ENCODE data around the gene BTBD10.

BTBD10 gene

DNA sequence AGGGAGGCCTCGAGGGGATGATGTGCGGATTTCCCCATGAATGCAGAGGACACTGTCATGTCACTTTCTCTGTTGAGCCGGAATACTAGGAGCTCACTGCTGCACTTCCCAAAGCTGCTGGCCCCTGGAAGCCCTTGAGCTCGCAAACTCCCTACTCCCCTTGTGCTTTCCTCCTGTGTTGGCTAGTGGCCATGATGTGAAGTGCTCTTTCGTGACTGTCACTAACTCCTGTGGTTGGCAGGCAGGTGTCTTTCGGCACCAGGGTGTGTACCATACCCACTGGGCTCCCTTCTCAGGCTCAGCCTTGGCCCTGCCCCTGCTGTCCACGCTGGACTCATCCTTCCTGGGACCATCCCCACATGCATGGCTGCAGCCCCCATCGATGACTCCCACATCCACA lies 86.2 kb downstream of the BTBD10 start:
- DNase-seq (ENCODE audit: extremely low read depth in 1 of 2, low read depth in 1 of 2) = no peak

DNA sequence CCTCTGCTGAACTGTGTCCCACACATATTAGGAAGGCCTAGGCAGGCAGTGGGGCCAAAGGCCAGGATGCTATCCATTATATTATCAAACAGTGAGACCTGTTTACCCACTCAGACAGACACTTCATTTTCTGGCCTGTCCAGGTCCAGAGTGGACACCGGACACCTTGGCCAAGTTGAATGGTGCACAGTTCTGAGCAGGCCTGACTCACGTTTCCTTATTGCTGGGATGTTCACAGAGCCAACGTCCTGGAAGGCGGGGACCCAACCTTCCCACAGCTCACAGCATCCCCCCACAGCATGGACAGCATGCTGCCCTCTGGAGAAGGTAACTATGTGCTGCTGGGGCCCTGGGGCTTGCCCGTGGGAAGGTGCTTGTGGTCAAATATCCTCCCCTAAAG lies 86.6 kb downstream of the BTBD10 start:
- DNase-seq (ENCODE audit: extremely low read depth in 1 of 2, low read depth in 1 of 2) = no peak

DNA sequence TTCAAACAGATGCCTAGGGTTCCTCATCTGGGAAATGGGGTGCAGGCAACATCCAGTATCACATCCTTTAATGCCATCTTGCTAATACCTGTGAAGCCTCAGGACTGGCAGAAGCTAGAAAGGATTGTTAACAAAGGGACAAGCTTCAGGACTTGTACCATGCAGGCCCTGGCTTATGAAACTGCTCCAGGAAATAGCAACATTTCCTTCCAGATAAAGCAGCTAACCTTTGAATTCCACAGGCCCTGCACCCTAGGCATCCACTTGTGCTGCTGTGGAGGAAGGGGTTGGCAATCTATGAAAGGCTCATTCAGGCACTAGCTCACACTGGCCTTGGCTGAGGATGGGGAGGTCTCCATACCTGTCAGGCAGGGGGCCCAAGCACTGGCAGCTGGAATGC lies 87.2 kb downstream of the BTBD10 start:
- DNase-seq (ENCODE audit: extremely low read depth in 1 of 2, low read depth in 1 of 2) = no peak

DNA sequence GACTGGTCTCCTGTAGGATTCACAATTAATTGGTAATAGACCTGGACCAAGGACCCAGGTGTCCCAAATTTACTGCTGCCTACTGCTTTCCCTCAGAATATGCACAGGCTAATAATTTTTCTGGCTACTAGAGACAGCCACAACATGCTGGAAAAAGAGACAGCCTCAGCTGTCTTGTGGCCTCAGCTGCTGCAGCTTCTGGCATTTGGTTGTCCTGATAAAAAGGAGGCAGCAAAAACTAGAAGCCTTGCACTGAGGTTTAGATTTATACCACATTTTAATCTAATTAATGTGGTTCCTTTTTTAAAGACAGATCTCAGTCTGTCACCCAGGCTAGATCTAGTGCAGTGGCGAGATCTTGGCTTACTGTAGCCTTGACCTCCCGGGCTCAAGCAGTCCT lies 89.8 kb downstream of the BTBD10 start:
- DNase-seq (ENCODE audit: extremely low read depth in 1 of 2, low read depth in 1 of 2) = no peak

DNA sequence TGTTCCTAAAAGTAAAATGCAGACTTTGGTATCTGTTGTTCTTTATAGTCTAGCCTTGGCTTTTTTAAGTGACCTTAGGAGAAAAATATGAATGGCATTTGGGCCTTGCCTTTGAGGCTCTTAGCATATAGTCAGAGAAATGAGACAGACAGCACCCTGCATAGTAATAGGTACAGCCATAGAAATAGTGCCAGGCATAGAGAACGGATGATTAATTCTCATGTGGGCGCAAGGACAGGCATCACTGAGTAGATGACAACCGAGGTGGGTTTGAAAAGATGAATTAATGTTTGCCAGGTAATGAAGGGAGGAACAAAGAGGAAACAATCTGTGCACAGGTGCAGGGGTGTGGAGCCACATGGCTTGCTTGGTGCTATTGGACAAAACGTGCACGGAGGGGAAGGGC lies 95.0 kb downstream of the BTBD10 start:
- no peak for DNase-seq (ENCODE audit: extremely low read depth in 1 of 2, low read depth in 1 of 2)

DNA sequence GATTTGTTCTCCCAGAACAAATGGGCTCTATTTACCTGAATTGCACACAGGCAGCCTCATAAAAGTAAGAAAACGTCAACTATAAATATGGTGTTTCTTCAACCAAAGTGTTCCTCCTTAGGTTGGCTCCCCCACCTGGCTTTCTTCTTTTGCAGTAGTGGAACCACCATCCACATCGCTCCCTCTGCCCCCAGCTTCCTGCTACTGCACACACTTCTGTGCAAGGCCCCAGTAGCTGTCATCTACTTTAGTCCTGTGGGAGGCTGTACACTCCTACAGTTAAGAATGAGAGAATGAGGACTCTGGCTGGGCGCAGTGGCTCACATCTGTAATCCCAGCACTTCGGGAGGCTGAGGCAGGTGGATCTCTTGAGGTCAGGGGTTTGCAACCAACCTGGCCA lies 95.9 kb downstream of the BTBD10 start:
- DNase-seq (ENCODE audit: extremely low read depth in 1 of 2, low read depth in 1 of 2) = no peak

DNA sequence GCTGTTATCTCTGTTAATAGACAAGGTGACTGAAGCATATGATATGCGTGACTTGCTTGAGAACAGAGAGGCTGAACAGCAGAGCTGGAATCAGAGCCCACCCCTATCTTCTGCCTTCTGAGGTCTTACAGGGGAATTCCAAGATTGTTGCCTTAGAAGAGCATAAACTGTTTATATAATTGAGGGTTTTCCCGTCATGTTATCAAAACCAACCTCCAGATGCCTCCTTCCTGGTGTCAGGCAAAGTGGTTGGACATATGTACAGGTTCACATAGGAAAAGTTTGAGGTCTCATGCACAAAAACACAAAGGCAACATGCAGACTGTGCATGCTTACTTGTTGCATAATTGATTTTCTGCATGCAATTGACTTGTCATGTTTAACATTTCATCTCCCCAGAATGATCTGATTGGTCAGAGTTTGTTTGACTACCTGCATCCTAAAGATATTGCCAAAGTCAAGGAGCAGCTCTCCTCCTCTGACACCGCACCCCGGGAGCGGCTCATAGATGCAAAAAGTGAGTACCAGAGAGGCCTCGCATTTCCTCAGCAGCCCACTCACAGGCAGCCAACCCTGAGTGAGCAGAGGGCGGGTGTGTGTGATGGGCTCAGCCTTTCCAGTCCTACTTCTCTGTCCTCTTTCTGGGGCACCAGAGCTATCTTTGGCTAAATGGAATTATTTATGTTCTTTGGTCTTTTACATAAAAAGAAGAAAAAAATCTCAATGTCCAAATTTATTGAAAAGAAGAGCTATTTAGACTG lies 96.6 kb downstream of the BTBD10 start:
- no peak for DNase-seq (ENCODE audit: extremely low read depth in 1 of 2, low read depth in 1 of 2)

DNA sequence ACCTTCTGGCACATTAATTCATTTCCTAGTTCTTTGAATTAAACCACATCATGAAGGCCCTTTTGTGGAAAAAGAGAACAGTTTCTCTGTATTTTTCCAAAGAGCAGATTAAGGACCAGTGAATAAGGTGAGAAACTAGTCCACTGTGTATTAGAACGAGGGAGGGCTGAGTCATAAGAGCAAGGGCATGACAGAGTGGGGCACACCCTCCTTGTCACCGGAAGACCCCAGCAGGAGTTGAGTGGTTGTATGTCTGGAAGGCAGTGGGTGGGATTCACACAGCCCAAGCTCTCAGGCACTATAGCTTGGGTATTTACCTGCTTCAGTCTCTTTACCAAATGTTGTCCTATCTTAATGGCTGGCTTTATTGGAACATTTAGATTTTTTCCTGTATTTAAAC lies 98.6 kb downstream of the BTBD10 start:
- no peak for DNase-seq (ENCODE audit: extremely low read depth in 1 of 2, low read depth in 1 of 2)

DNA sequence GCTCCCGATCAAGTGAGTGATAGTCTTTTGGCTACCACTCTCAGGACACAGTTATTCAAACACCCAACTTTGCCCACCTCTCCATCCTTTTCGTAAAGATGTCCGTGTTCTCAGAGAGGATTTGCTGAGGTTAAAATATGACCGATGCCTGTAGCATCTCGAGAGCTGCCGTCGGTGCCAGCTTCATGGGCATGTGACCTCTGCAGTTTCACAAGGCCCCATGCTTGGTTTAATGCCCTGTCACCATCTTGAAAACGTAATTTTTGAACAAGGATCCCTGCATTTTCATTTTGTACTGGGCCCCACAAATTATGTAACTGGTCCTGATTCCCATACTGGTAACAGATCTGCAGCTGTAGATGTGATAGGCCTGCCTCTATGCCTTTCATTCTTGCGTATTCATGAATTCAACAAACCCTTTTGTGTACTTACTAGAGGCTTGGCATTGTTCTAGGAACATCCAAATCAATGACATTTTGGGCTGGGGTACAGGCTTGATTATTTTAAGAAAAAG lies 100.4 kb downstream of the BTBD10 start:
- DNase-seq (ENCODE audit: extremely low read depth in 1 of 2, low read depth in 1 of 2) = no peak

DNA sequence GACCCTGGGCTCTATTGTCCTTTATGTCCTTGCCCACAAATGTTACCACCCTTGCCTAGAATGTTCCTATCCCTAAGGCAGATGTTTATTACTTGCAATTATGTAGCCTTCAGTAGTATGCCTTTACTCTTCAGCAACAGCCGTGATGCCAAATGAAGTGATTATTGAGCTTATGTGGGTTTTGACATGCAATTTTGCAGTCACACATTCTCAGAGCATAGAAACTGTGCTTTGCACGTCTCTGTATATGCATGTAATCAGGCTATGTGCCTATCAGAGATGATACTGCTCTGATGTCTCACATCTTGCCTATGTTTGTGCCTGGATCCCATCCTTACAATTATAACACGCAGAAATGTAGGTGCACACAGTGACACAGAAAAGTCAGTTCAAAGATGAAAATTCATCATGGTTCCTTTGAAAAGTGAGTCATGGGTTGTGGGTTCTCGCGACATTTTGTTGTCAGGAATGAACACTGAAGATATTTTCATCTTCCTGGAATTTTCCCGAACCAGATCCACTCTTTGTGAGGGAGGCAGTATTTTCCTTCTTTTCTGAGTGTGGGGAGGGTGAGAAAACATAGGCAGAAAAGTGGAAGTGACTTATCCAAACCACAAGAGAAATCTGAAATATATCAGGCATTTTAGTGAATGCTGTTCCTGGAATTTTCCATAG lies 104.3 kb downstream of the BTBD10 start:
- no peak for DNase-seq (ENCODE audit: extremely low read depth in 1 of 2, low read depth in 1 of 2)

DNA sequence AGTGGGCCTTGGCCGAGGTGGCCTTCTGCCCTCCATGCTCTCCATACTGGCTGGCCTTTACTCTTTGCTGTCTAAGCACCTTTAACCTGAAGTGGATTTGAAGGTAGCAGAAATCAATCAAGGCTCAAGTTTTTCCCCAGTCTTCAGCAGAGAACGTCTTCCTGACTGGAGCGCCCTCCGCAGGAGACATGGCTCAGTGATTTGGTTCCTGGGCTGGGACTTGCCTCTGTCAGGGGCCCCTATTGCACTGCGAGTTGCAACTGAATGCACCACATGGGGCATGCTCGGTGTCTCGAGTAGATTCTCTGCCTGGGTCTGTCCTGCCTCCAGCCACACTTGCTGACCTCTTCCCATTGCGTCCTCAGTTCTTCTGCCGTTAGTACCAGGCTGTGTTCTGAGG lies 105.8 kb downstream of the BTBD10 start:
- no peak for DNase-seq (ENCODE audit: extremely low read depth in 1 of 2, low read depth in 1 of 2)

DNA sequence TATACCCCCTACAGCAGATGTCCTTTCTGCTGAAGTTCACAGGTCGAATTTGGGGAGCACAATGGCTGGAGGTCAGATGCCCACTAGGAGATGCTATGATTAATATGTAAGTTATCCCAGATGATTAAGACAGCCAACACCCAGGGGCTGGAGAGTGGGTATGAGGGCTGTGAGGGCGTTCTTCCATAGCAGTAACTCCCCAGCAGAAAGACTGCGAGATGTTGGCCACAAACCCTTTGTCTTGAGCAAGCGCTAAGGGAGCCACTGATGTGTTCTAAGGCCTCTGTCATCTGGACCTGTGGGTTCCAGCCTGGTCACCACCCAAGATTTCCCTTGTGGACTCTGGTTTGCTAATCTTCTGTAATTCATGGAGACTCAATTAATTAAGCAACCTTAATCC lies 107.8 kb downstream of the BTBD10 start:
- DNase-seq (ENCODE audit: extremely low read depth in 1 of 2, low read depth in 1 of 2) = no peak

DNA sequence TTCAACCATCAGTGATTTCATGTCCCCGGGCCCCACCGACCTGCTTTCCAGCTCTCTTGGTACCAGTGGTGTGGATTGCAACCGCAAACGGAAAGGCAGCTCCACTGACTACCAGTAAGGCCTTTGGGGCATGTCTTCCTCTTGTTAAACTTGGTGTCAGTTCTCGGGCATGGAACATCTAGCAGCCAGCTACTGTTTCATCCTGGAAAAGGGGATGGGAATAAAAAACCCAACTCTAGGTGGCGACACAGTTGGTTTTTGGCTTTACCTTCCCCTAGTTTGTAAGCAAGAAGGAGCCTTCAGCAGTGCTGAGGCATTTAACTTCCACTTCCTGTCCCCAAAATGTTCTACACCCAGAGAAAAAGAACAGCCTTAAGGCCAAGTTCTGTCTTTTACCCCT lies 108.7 kb downstream of the BTBD10 start:
- no peak for DNase-seq (ENCODE audit: extremely low read depth in 1 of 2, low read depth in 1 of 2)

DNA sequence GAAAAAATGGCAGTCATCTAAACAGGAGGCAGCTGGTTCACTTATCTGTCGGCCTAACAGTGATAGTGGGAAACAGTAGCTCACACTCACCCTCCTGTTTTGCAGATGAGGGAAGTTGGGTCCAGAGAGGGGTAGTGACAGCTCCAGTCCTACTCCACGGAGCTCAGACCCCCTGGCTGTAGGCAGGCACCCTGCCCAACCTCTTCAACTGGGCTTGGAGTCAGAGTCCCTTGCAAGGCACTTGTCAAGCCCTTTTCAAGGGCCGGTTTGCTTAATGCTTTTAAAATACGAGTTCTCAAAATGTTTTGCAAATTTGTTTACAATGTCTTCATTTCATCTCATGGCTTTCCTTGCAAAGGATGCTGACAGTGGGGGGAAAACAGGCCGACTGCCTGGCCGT lies 110.3 kb downstream of the BTBD10 start:
- no peak for DNase-seq (ENCODE audit: extremely low read depth in 1 of 2, low read depth in 1 of 2)

DNA sequence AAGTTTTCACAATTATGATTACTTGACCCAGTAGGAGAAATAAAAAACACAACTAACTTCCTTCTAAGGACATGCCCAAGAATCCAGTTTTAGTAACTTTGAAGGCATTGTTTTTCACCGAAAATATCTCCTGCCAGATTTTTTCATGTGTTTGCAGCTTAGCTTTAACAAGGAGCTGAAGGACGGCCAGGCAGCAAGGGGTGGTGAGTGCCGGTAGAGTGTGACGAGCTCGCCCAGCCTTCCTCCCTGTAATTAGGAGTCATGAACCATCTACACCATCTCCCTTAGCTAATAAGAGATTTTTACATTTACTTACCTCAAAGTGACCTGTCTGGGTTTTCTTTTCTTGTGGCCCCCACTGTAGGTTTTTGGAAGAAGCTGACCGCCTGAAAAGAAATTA lies 113.4 kb downstream of the BTBD10 start:
- no peak for DNase-seq (ENCODE audit: extremely low read depth in 1 of 2, low read depth in 1 of 2)

DNA sequence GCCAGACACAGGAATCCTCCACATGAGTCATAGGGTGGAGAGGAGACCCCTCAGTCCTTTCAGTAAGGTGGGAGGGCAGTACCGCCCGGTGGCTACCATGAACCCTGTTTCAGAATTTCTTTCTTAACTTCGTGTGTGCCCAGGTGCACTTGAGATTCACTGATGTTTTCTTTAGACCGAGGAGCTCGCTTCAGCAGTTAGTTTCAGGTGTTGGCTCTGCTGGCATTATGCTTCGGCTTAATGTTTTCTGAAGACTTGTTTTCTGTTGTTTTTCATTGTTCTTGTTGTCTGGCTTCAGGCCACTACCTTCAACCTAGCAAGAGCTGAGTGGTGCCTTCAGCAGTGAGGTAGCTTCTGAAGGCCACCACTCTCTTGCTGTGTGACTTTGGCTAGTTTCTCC lies 114.0 kb downstream of the BTBD10 start:
- no peak for DNase-seq (ENCODE audit: extremely low read depth in 1 of 2, low read depth in 1 of 2)

DNA sequence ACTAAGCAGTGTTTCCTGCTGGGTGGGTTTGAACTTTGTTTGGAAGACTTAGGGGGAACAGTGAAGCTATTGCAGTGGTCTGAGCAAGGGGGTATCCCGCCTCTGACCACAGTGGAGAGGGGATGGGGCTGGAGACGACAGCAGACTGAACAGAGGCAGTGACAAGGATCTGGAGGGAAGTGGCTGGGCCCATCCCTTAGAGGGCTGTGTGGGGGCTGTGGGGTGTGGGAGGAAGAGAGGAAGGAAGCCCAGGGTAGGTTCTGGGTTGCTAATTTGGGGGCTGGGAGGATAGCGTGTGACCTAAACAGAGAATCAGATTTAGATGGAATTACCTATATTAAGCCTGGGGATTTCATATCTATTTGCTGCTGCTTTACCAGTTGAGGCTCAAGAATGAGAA lies 114.7 kb downstream of the BTBD10 start:
- DNase-seq (ENCODE audit: extremely low read depth in 1 of 2, low read depth in 1 of 2) = no peak

DNA sequence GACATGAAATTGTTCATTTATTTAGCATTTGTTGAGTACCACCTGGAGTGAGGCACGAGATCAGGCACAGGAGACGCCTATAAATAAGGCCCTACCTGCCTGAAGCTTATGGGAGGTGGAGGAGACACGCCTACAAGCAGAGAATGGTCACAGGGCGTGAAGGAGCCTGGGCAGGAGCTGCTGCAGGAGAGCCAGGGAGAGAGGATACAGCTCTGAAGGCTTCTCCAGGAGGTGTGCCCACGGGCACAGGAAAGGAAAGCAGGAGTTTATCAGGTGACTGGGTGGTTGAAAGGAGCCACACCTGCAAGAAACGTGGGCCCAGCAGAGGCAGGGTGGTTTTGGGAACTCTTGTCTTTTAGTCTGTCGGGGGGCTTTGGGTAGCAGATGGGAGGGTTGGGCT lies 115.1 kb downstream of the BTBD10 start:
- DNase-seq (ENCODE audit: extremely low read depth in 1 of 2, low read depth in 1 of 2) = no peak

DNA sequence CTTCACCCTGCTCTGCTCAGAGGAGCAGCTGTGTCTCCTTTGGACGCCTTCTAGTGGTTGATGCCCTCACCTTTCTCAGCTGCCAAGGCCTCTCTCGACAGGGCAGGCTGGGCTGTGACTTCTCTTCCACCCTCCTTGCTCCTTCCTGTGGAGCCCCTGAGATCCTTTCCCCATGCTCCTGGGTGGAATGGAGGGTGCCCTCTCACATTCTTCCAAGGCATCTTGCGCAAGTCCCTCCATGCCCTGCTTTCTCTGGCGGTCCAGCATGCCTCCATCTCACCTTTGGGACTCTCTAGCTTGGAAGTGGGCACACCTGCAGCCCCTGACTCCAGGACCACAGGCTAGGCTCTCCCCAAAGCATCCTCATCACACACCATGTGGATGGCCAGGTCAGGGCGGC lies 116.6 kb downstream of the BTBD10 start:
- DNase-seq (ENCODE audit: extremely low read depth in 1 of 2, low read depth in 1 of 2) = no peak

DNA sequence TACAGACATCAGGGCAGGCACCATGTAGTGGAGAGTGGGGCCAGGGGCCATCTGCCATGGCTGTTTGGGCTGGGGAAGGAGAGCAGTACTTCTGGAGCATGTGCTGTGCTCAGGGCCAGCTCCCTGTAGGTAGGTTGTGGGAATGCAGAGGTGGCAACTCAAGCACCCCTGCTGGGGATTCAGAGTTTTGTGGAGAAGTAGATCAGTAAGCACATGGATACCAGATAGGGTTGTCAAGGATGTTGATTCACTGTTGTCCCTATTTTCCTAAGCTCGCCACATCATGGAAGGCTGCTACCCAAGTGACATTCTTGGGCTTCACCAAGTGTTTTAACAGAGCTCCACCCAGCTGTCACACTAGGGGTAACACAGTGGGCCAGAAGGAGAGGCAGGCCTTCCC lies 118.2 kb downstream of the BTBD10 start:
- DNase-seq (ENCODE audit: extremely low read depth in 1 of 2, low read depth in 1 of 2) = no peak

DNA sequence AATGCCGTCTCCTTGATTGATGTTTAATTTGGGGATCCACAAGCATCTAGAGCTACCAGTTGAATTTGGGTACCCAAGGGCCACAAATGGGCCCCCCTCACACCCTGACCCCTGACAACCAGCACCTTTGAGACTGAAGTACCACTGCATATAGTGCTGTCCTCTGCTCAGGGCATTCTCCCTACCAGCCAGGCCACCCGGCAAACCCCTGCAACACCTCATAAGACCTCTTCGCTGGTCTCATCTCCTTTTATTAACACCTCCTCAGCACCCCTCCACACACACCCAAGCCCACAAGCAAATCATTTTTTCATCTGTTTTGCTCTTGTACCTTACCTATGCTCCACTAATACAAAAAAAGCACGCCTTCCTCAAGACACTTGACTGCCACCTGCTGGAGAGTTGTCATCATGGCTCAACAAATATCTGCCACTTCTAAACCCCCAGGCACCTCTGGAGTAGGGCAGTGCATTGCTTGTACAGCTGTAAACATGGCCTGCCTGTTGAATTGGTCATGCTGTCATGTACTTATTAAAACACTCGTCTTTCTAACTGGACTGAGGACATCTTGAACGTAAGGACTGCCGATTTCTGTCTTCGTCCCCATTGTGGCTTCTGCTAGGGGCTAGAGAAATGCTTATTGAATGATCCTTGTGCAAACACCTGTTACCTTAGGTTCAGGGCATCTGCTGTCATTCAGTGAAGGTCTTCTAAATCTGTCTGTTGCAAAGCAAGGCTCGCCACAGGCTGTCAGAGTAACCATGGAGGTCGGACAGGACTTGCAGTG lies 118.9 kb downstream of the BTBD10 start:
- peak in 1 of 2 donors; percentile 47 for DNase-seq (ENCODE audit: extremely low read depth in 1 of 2, low read depth in 1 of 2)

DNA sequence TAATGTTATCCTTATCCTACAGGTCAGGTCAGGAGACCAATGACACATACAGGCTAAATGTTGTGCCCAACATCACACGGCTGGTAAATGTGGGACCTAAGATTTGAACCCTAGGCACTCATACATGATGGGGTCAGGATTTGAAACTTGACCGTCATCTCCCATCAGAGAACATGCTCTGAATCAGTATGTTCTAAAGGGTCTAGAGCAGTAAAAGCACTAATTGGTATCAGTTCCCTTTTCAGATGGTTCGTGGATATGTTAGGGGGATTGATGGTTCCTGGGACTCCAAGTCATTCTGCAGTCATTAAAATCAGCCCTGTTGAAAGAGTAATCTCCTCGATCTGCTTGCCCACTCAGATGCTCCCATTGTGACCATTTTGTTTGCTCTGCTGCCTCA lies 120.0 kb downstream of the BTBD10 start:
- no peak for DNase-seq (ENCODE audit: extremely low read depth in 1 of 2, low read depth in 1 of 2)
